ENCODE measurements around the gene ANO1.
"Not testable (repeated sequence)": the region's sequence is repeated elsewhere in the genome, so short reads cannot be mapped to it uniquely, and the experiment has no call there.

The ANO1 gene

DNA sequence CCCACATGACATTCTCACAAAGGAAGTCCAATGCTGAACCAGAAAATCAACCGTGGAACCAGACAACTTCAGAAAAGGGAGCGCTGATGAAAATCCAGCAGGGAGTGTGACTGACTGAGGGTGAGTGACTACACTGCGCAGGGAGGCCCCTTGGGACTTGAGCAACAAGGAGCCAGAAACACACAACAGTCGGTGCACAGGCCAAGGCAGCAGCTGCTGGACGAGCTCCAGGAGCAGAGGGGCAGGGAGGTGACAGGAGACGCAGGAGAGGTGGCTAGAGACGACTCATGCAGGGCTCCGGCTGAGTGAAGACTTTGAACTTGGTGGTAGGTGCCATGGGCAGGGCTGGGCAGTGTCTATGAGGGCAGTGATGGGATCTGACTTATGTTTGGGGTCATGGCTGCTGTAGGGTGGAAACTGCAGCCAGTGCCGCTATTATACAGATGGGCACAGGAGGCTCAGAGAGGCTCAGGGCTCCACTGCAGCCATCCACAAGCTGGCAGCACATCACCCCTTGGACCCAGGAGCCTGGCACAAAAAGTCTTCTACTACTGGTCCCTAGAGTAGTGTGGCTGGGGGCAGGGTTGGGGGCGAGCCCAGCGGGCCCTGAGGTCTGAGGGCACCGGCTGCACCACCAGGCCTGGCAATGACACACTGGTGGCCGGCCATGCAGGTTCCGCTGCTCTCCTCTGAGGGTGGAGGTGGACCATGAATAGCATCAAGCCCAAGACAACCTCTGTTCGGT, 114.7 kb downstream of the ANO1 start:
- Histone ChIP-seq H3K27me3 (ENCODE audit: control insufficient read depth, insufficient read depth, low read length) (no peaks in the 10 kb centered on the region), H3K27ac (no peak overlapping the region), H3K4me2 (ENCODE audit: low read length) (no peak overlapping the region), H3K79me2 (no peaks in the 10 kb centered on the region), H3K9me3 (ENCODE audit: control insufficient read depth, low read length) (no peaks in the 10 kb centered on the region), H3K9ac (no peak overlapping the region), H3K4me1 (no peaks in the 10 kb centered on the region), H3K36me3 (ENCODE audit: control insufficient read depth, insufficient read depth, low read length) (no peaks in the 10 kb centered on the region), H3K4me3 (ENCODE audit: low read depth, low read length) (no peak overlapping the region), H2AFZ (no peak overlapping the region)
- TF ChIP-seq, protein P1, sequence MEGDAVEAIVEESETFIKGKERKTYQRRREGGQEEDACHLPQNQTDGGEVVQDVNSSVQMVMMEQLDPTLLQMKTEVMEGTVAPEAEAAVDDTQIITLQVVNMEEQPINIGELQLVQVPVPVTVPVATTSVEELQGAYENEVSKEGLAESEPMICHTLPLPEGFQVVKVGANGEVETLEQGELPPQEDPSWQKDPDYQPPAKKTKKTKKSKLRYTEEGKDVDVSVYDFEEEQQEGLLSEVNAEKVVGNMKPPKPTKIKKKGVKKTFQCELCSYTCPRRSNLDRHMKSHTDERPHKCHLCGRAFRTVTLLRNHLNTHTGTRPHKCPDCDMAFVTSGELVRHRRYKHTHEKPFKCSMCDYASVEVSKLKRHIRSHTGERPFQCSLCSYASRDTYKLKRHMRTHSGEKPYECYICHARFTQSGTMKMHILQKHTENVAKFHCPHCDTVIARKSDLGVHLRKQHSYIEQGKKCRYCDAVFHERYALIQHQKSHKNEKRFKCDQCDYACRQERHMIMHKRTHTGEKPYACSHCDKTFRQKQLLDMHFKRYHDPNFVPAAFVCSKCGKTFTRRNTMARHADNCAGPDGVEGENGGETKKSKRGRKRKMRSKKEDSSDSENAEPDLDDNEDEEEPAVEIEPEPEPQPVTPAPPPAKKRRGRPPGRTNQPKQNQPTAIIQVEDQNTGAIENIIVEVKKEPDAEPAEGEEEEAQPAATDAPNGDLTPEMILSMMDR (IDR thresholded peaks at IDR 0.05), result no peak

DNA sequence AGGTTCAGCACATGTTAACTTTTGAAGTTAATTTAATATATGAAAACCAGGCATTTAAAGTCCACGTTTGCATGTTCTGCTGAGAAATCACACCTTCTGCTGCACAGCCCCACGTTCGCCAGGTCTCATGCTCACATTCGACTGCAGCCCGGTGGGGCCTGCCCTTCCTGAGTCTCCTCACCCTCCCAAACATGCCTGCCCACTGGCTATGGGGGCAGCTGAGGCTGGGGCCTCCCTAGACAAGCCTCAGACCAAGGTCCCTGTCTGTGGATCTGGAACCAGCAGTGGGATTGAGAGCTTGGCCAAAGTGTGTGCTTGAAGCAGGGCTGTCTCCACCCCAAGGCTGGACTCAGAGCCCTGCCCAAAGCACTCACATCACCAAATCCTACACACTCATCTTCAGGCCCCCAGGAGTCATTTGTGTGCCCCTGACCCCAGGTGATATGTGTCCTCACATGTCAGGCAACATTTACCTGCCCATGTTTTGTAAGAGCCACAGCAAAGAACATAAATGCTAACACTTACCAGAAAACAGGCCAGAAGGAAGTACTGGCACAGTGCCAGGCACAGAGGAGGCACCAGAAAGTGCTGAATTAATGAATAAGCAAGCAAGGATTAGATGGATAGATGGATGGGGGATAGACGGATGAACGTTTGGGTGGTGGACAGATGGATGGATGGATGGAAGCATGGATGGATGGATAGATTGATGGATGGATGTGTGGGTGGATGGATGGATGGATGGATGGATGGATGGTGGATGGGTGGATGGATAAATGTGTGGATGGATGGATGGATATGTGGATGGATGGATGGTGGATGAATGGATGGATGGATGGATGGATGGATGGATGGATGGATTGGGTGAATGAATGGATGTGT, 115.5 kb downstream of the ANO1 start:
- TF ChIP-seq, protein P1 (IDR thresholded peaks at IDR 0.05), result no peak

DNA sequence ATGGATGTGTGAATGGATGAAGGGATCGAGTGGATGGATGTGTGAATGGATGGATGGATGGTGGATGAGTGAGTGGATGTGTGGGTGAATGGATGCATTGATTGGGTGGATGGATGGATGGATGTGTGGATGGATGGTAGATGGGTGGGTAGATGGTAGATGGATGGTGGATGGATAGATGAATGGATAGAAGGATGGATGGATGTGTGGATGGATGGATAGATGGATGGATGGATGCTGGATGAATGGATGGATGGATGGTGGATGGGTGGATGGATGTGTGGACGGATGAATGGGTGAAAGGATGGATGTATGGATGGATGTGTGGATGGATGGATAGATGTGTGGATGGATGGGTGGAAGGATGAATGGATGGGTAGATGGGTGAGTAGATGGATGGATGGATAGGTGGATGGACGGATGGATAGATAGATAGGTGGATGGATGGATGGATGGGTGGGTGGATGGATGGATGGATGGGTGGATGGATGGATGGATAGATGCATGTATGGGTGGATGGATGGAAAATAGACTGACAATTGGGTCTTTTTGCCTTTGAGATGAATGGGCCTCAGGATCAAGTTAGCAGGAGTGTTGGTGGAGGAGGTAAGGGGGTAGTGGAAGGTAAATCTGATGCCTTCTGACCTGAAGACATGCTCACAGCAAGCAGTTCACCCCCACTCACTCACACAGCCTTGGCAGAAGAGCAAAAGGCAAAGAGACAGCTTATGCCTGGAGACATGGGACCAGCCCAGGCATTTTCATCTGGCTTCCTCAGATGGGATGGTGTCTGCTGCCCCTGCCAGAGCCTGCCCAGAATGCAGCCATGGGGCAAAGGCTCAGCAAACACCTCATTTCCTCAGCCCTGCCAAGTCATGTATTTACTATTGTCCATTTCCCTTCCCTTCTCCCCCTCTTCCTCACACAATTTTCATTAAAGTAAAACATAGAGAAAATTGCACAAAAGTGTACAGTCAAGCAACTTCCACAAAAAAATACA, 117.0 kb downstream of the ANO1 start:
- Histone ChIP-seq H3K27me3 (ENCODE audit: control insufficient read depth, insufficient read depth, low read length) (no peaks in the 10 kb centered on the region), H3K27ac (no peak overlapping the region), H3K4me3 (ENCODE audit: low read depth, low read length) (no peak overlapping the region), H3K9me3 (ENCODE audit: control insufficient read depth, low read length) (no peaks in the 10 kb centered on the region), H3K79me2 (no peaks in the 10 kb centered on the region), H3K4me2 (ENCODE audit: low read length) (no peak overlapping the region), H3K36me3 (ENCODE audit: control insufficient read depth, insufficient read depth, low read length) (no peaks in the 10 kb centered on the region), H3K4me1 (no peaks in the 10 kb centered on the region), H2AFZ (no peak overlapping the region), H3K9ac (no peak overlapping the region)
- TF ChIP-seq, protein P1 (IDR thresholded peaks at IDR 0.05), result no peak

More for the DNA sequence above, 115.5 kb downstream of the ANO1 start:
- no peaks in the 10 kb centered on the region for H3K4me1 ChIP-seq
- no peaks in the 10 kb centered on the region for H3K36me3 ChIP-seq (ENCODE audit: control insufficient read depth, insufficient read depth, low read length)
- no peaks in the 10 kb centered on the region for H3K79me2 ChIP-seq
- H3K9me3 ChIP-seq (ENCODE audit: control insufficient read depth, low read length), result no peaks in the 10 kb centered on the region
- H2AFZ ChIP-seq, result no peak overlapping the region
- H3K4me2 ChIP-seq (ENCODE audit: low read length), result no peak overlapping the region
- H3K4me3 ChIP-seq (ENCODE audit: low read depth, low read length), result no peak overlapping the region
- no peaks in the 10 kb centered on the region for H3K27me3 ChIP-seq (ENCODE audit: control insufficient read depth, insufficient read depth, low read length)
- no peak overlapping the region for H3K27ac ChIP-seq
- H3K9ac ChIP-seq, result no peak overlapping the region

DNA sequence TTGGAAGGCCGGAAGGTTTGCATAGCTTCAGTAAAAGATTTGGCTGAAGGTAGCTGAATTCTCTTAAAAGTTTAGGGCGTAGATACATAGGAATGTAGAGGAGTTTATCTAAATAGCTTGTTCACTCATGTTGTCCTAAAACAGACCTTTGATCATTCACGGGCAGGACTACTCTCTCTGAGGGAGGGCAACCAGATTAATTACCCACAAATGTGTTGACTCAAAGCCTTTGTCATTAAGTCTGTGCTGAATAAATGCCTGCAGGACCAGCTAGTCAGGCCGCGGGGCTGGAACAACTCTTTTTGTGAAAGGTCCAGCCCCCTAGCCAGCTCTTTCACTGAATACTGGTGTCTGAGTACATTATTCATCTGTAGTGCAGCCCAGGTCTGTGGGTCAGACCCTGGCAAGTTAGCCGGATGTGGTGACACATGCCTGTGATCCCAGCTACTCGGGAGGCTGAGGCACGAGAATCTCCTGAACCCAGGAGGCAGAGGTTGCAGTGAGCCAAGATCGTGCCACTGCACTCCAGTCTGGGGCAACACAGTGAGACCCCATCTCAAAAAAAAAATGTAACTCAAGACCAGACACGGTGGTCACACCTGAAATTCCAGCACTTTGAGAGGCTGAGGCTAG, 122.2 kb downstream of the ANO1 start:
- no peak overlapping the region for H3K4me3 ChIP-seq (ENCODE audit: low read depth, low read length)
- no peaks in the 10 kb centered on the region for H3K9me3 ChIP-seq (ENCODE audit: control insufficient read depth, low read length)
- H3K79me2 ChIP-seq, result no peaks in the 10 kb centered on the region
- H3K9ac ChIP-seq, result no peak overlapping the region
- no peak overlapping the region for H2AFZ ChIP-seq
- H3K4me1 ChIP-seq, result no peaks in the 10 kb centered on the region
- no peak overlapping the region for H3K4me2 ChIP-seq (ENCODE audit: low read length)
- H3K27ac ChIP-seq, result no peak overlapping the region
- H3K27me3 ChIP-seq (ENCODE audit: control insufficient read depth, insufficient read depth, low read length), result no peaks in the 10 kb centered on the region
- H3K36me3 ChIP-seq (ENCODE audit: control insufficient read depth, insufficient read depth, low read length), result no peaks in the 10 kb centered on the region
- TF ChIP-seq, protein P1 (IDR thresholded peaks at IDR 0.05), result no peak

DNA sequence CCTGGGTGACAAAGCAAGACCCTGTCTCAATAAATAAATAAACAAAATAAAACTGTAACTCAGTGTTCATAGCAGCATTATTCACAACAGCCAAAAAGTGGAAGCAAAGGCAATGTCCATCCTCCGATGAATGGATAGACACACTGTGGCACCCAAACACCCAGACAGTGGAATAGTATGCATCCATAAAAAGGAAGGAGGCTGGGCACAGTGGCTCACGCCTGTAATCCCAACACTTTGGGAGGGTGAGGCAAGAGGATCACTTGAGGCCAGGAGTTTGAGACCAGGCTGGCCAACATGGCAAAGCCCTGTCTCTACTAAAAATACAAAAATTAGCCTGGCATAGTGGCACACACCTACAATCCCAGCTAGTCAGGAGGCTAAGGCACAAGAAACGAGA, 122.9 kb downstream of the ANO1 start:
- H3K36me3 ChIP-seq (ENCODE audit: control insufficient read depth, insufficient read depth, low read length); H3K4me3 ChIP-seq (ENCODE audit: low read depth, low read length); H3K4me1 ChIP-seq; H2AFZ ChIP-seq; H3K27me3 ChIP-seq (ENCODE audit: control insufficient read depth, insufficient read depth, low read length); H3K9me3 ChIP-seq (ENCODE audit: control insufficient read depth, low read length); H3K9ac ChIP-seq; H3K79me2 ChIP-seq; H3K4me2 ChIP-seq (ENCODE audit: low read length); H3K27ac ChIP-seq: not testable (repeated sequence)

Data from parathyroid adenoma (tissue), 2 donors.